ENCODE results near the gene C17orf100.

Gene C17orf100

GRCh38 chr17:6651354-6651918 lies at the start of gene C17orf100, which contains the start of gene MED31:
C17orf100 (plus strand) TSS chr17:6651762; CDS start chr17:6651914, 152 bp downstream.
MED31 (minus strand) TSS chr17:6651605; CDS start chr17:6651528, 77 bp downstream.
- DNase-seq (ENCODE audit: low read depth in 3 of 3) = peak; percentile 91 to 95 (median 92)

DNA sequence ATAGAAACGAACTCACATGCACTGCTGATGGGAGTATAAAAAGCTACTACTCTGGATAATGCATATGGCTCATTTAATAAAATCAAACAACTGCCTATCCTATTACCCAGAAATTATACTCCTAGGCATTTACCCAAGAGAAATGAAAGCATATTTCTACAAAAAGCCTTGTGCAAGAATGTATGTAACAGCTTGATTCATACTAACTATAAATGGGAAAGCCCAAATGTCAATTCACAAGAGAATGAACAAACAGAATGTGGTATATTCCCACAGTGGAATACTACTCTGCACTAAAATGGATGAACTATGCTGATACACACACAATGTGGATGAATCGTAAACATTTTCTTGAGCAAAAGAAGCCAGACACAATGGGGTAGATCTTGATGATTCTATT lies 49.4 kb upstream of the C17orf100 start:
- no peak for DNase-seq (ENCODE audit: low read depth in 3 of 3)

GRCh38 chr17:6603744-6604325 lies 47.7 kb upstream of the C17orf100 start:
- no peak for DNase-seq (ENCODE audit: low read depth in 3 of 3)

DNA sequence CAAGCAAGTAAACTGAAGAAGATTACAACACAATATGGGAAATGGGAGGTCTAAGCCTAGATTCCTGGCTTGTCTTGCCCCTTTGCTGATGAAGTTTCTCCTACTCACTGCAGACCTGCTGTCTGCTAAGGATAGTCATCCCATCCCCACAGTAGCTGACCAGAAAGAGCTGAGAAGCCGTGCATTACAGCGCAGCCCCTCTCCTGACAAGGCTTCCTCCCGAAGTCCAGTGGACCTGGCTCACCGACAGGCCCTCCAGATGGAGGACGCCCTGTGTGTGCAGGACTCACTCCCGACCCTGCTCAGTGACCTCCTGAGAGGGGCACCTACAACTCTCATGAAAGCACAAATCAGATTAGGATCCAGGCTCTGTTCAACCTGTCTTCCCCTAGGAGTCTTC lies 46.4 kb upstream of the C17orf100 start:
- no peak for DNase-seq (ENCODE audit: low read depth in 3 of 3)

- DNase-seq (ENCODE audit: low read depth in 3 of 3) = no peak
Measured at GRCh38 chr17:6608321-6608720, 43.2 kb upstream of the C17orf100 start.

DNA sequence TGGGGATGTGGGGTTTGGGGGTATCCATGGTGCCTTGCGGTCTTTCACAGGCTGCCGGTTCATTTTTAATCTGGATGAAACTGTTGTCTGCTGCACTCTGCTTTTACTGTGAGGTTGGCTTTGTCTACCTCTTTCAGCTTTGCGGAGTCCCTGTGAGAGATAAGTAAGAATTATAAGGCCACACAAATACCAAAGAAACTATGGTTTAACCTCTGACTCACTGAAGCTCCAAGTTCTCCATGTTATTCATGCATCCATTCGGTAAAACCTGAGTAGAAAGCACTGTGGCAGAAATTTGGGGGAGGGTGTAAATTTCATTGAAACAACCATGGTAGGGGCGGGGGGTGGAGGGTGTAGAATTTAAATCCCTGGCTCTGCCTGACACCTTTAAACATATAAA lies 41.6 kb upstream of the C17orf100 start:
- DNase-seq (ENCODE audit: low read depth in 3 of 3) = no peak

DNA sequence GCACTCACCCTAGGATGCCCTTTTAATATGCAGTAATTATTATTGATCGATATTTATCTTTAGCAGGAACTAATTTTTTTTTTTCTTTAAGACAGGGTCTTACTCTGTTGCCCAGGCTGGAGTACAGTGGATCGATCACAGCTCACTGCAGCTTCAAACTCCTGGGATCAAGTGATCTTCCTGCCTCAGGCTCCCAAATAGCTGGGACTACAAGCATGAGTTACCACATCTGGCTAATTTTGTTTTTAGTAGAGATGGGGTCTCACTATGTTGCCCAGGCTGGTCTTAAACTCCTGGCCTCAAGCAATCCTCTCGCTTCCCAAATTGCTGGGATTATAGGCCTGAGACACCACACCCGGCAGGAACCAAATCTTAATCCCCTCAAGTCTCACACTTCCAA lies 40.3 kb upstream of the C17orf100 start:
- DNase-seq (ENCODE audit: low read depth in 3 of 3) = no peak

- DNase-seq (ENCODE audit: low read depth in 3 of 3) = no peak
Measured at GRCh38 chr17:6623941-6624340, 27.6 kb upstream of the C17orf100 start.

GRCh38 chr17:6626616-6627015 lies 24.9 kb upstream of the C17orf100 start:
- no peak for DNase-seq (ENCODE audit: low read depth in 3 of 3)

GRCh38 chr17:6627019-6627418 lies 24.5 kb upstream of the C17orf100 start:
- no peak for DNase-seq (ENCODE audit: low read depth in 3 of 3)

- DNase-seq (ENCODE audit: low read depth in 3 of 3) = no peak
Measured at GRCh38 chr17:6630390-6630789, 21.2 kb upstream of the C17orf100 start.

GRCh38 chr17:6632530-6632929 lies 19.0 kb upstream of the C17orf100 start:
- no peak for DNase-seq (ENCODE audit: low read depth in 3 of 3)

GRCh38 chr17:6633263-6633662 lies 18.3 kb upstream of the C17orf100 start:
- no peak for DNase-seq (ENCODE audit: low read depth in 3 of 3)

- DNase-seq (ENCODE audit: low read depth in 3 of 3) = no peak
Measured at GRCh38 chr17:6636105-6636504, 15.5 kb upstream of the C17orf100 start.

DNA sequence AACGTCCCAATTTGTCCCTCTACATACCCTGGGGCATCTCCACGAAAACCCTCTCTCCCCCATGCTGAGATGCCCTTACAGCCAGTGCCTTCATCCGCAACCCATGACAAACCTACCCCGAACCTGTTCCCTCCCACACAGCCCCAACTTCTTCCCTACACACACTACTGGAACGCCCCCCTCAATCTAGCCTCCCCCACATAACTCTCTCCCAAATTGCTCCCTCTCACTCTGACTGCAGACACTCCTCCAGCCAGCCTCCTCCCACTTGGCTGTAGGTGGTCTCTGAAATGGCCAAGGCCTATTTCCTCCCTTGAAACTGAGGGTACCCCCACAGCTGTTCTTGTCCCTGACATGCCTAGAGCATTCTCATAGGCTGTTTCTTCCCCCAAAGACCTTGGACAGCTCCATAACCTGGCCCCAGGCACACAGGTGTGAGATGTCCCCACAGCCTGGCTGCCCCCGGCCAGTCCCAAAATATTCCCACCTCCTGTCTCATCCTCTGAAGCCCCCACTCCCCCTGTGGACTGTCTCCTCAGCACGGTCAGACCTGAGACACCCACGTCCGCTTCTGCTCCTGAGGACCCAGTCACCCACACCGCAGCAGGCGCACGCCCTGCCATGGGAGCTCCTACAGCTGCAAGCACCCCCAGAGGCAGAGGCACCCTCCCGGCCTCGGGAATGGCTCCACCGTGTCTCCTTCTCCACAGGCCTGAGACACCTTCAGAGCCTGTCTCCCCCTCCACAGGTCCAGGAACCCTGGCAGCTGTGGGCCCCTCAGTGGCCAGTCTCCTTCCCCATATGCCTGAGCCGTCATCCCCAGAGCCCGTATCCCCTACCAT lies 14.7 kb upstream of the C17orf100 start:
- no peak for DNase-seq (ENCODE audit: low read depth in 3 of 3)

- DNase-seq (ENCODE audit: low read depth in 3 of 3) = no peak
Measured at GRCh38 chr17:6637458-6637840, 14.1 kb upstream of the C17orf100 start.

- no peak for DNase-seq (ENCODE audit: low read depth in 3 of 3)
Measured at GRCh38 chr17:6638046-6638908, 13.3 kb upstream of the C17orf100 start.

GRCh38 chr17:6639014-6639585 lies 12.5 kb upstream of the C17orf100 start:
- no peak for DNase-seq (ENCODE audit: low read depth in 3 of 3)

- DNase-seq (ENCODE audit: low read depth in 3 of 3) = peak in 1 of 3 experiments; percentile 28
Measured at GRCh38 chr17:6639586-6640535, 11.7 kb upstream of the C17orf100 start.

GRCh38 chr17:6640536-6641246 lies 10.9 kb upstream of the C17orf100 start, which contains the start of the genes KIAA0753 and TXNDC17:
KIAA0753 (minus strand) TSS chr17:6640711; CDS start chr17:6635103, 5,608 bp downstream.
TXNDC17 (plus strand) TSS chr17:6641060; CDS start chr17:6641083, 23 bp downstream.
- peak; percentile 89 to 96 (median 89) for DNase-seq (ENCODE audit: low read depth in 3 of 3)

Measured in stimulated activated CD4-positive, alpha-beta T cell treated with anti-CD3 and anti-CD28 coated beads, TNF-alpha, amount 100 ng/mL, for 24 hours (primary cell).